HG03159 (cell line): ENCODE results near the gene NCK1.
"Not testable (repeated sequence)": the region's sequence is repeated elsewhere in the genome, so short reads cannot be mapped to it uniquely, and the experiment has no call there.

Experiments used
- ATAC-seq: cut with Tn5 transposase; IDR thresholded peaks from one replicate; pipeline ENCODE4 v1.9.1; 2021; ENCODE audit warnings: mild to moderate bottlenecking, moderate library complexity; ENCODE audit not compliant: unreplicated experiment

NCK1 gene

DNA sequence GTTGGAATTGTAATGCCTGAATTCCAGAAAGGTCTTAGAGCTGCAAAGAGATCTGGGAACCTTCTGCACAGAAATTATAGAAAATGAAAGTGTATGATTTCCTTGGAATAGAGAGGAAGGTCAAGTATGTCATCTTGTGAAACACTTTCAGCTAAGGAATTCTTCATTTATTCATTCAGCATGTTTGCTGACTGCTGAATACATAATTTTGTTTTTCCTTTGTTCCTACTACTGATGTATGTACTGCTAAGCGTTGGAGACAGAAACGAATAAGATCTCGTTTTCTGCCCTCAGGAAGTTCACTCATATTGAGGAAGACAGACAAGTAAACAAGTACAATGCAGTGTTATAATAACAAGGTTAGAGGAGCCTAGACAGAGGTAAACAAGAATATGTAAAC lies 81.4 kb downstream of the NCK1 start:
- ATAC-seq, result no peak

- no peak for ATAC-seq
Observed at GRCh38 chr3:136946978-136947377, 85.0 kb downstream of the NCK1 start.

- no peak for ATAC-seq
Observed at GRCh38 chr3:136947477-136947876, 85.5 kb downstream of the NCK1 start.

GRCh38 chr3:136949146-136949545 lies 87.1 kb downstream of the NCK1 start:
- ATAC-seq, result no peak

DNA sequence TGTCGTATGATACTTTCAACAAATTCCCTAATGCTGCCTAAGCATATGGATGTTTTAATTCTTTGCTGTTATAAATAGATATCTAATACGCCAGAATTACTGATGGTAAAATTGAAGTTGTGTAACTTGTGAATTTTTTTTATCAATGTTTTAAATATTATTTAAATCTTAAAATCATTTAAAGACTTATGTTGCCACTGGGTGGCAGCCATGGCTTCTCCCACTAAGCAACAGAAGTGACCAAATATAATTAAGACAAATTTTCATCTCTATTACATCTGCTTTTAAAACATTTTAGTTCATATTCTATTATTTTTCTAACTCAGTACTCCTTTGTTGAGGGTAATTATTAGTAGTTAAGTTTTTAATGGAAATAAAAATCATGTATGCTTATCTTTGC lies 87.7 kb downstream of the NCK1 start:
- ATAC-seq, result no peak

DNA sequence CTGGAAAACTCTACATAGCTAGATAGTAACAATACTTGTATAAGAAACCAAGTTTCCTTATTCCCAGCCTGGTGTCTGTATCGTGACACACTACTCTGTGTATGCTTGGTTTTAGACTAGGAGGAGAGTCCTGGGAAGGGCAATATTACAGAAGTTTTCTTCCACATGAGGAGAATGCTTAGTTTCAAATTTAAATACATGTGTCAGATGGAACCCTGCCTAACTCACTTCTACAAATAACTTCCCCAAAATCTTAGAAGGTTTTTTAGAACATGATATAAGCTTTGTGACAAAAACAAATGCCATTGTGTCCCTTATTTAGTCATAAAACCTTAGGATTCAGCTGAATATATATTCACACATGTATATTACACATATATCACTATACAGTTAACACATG lies 88.6 kb downstream of the NCK1 start:
- ATAC-seq, result no peak

- no peak for ATAC-seq
Observed at GRCh38 chr3:136952292-136952691, 90.3 kb downstream of the NCK1 start.

DNA sequence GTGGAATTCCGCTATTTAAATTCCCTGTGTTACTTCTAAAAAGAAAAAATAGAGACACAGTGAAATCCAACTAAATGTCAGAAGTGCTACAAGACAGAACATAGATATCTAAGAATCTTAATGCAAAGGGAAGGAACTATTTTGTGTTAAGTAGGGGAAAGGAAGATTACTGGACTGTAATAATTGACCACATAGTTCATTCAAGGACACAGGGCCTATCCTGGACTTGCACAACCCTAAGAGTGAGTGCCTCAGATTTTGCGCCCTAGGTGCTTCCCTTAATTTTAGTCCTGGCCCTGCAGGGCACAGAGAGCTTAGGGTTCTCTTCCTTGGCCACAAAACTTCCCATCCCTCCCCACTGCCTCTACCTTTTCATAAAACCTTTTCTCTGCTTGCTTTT lies 92.2 kb downstream of the NCK1 start:
- no peak for ATAC-seq

- no peak for ATAC-seq
Observed at GRCh38 chr3:136954980-136955780, 93.2 kb downstream of the NCK1 start.

DNA sequence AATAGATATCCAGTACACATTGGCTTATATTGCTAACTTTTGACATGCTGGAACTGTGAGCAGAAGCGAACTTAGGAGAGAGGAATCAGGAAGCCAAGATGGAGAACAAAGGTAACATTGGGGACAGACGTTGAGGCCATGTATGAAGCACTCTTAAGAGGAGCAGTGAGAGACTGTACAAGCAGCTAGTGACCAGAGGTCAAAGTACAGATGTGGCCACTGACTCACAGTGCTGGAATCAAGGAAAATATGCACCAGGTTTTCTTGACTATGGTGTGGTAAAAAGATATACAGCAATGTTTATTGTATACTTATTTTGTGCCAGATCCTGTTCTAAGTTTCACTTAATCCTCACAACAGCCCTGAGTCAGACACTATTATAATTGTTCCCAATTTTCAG lies 93.8 kb downstream of the NCK1 start:
- no peak for ATAC-seq

DNA sequence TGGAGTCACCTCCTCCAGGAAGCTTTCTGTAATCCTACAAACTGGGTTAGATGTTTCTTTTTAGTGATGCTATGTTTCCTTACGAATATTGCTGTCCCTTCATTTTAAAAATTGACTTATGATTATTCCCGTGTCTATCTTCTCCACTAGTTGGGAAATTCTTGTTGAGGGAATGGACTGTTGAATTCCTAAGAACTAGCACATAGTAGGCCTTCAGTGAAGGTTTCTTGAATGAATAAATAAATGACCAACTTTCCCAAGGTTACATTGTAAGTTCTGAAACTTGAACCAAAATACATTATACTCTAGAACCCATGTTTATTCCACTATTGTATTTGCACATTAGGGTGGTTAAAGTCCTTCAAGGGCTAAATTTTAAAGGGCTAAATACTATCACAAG lies 95.0 kb downstream of the NCK1 start:
- ATAC-seq, result no peak

GRCh38 chr3:136957751-136958288 lies 95.8 kb downstream of the NCK1 start, which contains the start of gene IL20RB:
TSS of gene IL20RB (plus strand) at chr3:136957983. CDS start at chr3:136958114, 131 bp downstream.
- ATAC-seq, result no peak

GRCh38 chr3:136958939-136959338 lies 96.9 kb downstream of the NCK1 start:
- no peak for ATAC-seq

- no peak for ATAC-seq
Observed at GRCh38 chr3:136959599-136959998, 97.6 kb downstream of the NCK1 start.

- no peak for ATAC-seq
Observed at GRCh38 chr3:136960838-136961836, 99.1 kb downstream of the NCK1 start.

DNA sequence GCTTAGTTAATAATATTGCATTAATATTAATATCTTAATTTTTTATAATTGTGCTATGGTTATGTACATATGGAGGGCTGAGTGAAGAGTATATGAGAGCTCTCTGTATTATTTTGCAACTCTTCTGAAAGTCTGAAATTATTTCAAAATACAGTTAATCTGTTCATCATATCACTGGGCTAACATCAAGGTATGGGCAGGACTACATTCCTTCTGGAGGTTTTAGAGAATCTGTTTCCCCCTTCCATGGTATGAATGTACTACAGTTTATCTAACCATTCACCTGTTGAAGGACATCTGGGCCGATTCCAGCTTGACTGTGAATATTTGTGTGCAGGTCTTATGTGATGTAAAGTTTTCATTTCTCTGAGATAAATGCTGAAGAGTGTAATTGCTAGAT lies 100.9 kb downstream of the NCK1 start:
- ATAC-seq, result no peak

DNA sequence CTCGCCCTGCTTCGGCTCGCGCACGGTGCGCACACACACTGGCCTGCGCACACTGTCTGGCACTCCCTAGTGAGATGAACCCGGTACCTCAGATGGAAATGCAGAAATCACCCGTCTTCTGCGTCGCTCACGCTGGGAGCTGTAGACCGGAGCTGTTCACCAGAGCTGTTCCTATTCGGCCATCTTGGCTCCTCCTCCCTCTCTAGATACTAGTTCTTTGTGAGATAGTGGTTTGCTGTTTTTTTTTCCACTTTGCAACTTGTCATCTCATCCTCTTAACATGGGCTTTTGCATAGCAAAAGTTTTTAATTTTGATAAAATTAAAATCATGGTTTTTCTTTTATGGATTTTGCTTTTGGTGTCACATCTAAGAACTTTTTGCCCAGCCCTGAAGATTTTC lies 107.5 kb downstream of the NCK1 start:
- not testable (repeated sequence) for ATAC-seq

- ATAC-seq, result no peak
Observed at GRCh38 chr3:136973352-136973751, 111.3 kb downstream of the NCK1 start.

DNA sequence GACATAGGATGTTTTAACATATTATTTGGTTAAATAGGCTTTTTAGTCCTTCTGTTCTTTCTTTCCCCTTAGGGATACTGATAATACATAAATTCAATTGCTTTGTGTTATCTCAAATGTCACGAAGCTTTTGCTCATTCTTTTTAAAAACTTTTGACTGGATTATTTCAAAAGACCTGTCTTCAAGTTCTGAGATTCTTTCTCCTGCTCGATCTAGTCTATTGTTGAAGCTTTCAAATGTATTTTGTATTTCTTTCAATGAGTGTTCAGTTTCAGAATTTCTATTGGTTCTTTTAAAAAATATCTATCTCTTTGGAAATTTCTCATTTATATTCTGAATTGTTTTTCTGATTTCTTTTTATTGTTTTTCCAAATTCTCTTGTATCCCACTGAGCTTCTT lies 112.7 kb downstream of the NCK1 start:
- ATAC-seq, result no peak

DNA sequence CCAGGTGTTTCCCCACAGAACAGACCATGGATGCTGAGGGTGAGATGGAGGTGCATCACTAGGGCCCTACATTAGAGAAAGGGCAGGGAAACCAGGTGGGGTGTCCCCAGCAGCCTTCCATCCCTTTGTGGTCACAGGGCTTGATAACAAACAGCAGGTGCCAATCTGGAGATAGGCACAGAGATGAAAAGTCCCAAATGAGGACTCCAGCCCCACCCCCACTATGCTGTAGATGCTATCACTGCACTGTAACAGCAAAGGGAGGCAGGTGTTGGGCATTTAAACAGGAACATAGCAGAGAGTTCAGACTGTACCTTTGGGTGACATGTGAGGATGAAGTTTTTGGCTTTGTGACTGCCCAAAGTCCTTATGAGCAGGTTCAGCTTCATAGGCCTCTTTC lies 117.2 kb downstream of the NCK1 start:
- no peak for ATAC-seq

DNA sequence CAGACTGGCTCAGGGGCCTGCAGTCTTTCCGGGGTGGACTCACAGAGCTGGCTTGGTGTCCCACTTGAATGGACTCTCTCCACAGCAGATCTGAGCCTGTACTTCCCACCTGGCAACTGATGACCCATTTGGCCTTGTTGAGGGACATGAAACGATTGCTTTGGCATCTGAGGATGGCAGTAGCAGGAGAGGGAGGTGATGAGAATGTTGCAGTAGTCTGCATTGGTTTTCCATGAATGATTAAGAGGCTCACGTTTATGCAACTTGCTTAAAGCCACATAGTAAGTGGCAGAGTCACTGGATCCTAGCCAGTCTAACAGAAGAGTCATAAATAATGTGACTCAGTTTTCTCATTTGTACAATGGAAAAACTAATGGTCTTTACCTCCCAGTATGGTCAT lies 117.7 kb downstream of the NCK1 start:
- no peak for ATAC-seq

DNA sequence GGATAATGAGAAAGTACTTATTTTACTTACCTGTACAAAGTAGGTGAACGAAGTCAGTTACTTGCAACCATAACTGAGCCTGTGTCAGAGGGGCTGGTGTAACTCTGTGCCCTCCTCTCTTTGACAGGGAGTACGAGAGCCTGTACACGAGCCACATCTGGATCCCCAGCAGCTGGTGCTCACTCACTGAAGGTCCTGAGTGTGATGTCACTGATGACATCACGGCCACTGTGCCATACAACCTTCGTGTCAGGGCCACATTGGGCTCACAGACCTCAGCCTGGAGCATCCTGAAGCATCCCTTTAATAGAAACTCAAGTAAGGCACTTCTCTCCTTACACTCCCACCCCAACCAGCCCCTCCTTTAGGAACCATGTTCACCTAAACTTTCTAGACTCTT lies 120.0 kb downstream of the NCK1 start:
- ATAC-seq, result no peak
